ENCODE data around the gene UVSSA.

The UVSSA gene

DNA sequence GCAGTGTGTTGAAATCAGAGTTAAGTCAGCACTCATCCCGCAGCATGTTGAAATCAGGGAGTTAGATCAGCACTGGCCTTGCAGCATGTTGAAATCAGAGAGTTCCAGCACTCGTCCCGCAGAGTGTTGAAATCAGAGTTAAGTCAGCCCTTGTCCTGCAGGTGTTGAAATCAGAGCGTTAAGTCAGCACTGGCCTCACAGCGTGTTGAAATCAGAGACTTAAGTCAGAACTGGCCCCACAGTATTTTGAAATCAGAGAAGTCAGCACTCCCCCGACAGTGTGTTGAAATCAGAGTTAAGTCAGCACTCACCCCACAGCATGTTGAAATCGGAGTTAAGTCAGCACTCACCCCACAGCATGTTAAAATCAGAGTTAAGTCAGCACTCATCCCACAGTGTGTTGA is 10.9 kb upstream of the UVSSA start:
- no peak for DNase-seq (ENCODE audit: low read depth)
- TF ChIP-seq, protein P1, sequence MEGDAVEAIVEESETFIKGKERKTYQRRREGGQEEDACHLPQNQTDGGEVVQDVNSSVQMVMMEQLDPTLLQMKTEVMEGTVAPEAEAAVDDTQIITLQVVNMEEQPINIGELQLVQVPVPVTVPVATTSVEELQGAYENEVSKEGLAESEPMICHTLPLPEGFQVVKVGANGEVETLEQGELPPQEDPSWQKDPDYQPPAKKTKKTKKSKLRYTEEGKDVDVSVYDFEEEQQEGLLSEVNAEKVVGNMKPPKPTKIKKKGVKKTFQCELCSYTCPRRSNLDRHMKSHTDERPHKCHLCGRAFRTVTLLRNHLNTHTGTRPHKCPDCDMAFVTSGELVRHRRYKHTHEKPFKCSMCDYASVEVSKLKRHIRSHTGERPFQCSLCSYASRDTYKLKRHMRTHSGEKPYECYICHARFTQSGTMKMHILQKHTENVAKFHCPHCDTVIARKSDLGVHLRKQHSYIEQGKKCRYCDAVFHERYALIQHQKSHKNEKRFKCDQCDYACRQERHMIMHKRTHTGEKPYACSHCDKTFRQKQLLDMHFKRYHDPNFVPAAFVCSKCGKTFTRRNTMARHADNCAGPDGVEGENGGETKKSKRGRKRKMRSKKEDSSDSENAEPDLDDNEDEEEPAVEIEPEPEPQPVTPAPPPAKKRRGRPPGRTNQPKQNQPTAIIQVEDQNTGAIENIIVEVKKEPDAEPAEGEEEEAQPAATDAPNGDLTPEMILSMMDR (IDR thresholded peaks at IDR 0.05; ENCODE audit: low read depth, low read length, missing control alignments) = no peak

DNA sequence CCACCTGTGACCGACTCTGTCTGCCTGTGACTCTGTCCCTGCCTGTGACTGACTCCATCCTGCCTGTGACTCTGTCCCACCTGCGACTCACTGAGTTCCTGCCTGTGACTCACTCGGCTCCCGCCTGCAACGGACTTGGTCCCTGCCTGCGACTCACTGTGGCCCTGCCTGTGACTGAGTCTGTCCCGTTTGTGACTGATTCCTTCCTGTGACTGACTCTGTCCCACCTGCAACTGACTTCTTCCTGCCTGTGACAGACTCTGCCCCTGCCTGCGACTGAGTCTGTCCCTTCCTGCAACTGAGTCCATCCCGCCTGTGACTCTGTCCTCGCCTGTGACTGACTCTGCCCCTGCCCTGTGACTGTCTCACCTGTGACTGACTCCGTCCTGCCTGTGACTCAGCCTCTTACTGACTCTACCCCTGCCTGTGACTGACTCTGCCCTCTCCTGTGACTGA is 9.6 kb upstream of the UVSSA start:
- TF ChIP-seq, protein P1 (IDR thresholded peaks at IDR 0.05; ENCODE audit: low read depth, low read length, missing control alignments) = no peak
- no peak for DNase-seq (ENCODE audit: low read depth)
- no peak overlapping the region for H3K4me3 ChIP-seq (ENCODE audit: low read depth, low read length)

More for the DNA sequence above, 10.9 kb upstream of the UVSSA start:
- no peak overlapping the region for H3K4me3 ChIP-seq (ENCODE audit: low read depth, low read length)

DNA sequence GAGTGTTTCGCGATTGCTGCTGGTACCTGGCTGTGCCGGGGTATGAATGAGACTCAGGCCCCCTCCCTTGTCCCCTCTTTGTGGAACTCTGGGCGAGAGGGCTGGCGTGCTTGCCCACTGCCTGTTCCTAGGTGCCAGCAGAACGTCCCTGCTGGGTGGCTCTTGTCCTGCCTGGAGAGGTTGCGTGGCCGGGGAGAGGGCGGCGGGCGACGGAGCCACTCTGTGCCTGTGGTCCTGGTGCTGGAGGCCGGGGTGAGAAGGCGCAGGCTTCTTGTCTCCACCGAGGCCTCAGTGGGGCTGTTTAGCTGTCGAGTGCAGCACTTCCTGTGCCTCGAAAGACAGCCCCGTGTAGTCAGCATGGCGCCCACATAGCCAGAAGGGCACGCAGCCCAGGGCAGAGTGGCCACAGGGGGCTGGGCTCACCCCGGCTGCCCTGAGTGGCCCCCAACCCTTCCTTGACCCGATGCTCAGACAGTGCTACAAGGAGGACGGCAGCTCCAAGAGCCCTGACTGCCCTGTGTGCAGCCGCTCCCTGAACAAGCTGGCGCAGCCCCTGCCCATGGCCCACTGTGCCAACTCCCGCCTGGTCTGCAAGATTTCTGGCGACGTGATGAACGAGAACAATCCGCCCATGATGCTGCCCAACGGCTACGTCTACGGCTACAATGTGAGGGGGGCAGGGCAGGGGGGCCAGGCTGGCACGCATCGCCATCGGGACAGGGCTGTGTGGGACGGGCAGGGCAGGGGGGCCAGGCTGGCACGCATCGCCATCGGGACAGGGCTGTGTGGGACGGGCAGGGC is 8.9 kb upstream of the UVSSA start:
- TF ChIP-seq, protein P1 (IDR thresholded peaks at IDR 0.05; ENCODE audit: low read depth, low read length, missing control alignments) = no peak
- no peak for DNase-seq (ENCODE audit: low read depth)

DNA sequence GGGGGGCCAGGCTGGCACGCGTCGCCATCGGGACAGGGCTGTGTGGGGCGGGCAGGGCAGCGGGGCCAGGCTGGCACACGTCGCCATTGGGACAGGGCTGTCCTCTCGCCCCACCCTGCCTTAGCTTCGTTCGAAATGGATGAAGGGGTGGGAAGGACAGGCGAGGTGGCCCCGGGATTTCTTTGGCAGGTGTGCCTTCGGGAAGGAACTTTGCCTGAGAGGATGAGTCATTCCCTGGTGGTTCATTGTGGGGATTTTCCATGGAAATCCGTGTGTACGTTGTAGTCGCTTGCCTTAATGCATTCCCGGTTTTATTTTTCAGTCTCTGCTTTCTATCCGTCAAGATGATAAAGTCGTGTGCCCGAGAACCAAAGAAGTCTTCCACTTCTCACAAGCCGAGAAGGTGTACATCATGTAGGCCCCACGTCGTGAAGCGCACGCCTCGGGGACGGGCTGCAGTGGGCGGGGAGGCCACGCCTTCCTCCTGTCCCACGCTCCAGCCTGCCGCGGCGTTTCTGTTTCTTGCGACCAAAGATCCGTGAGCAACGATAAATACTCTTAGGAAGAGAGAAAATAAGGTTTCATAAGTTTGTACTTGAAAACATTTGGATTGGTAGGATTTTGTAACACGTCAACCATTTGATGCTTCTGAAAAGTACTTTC is 8.1 kb upstream of the UVSSA start:
- no peak for DNase-seq (ENCODE audit: low read depth)
- no peak overlapping the region for H3K4me3 ChIP-seq (ENCODE audit: low read depth, low read length)
- TF ChIP-seq, protein P1 (IDR thresholded peaks at IDR 0.05; ENCODE audit: low read depth, low read length, missing control alignments) = no peak

More for the DNA sequence above, 8.9 kb upstream of the UVSSA start:
- H3K4me3 ChIP-seq (ENCODE audit: low read depth, low read length) = no peak overlapping the region

DNA sequence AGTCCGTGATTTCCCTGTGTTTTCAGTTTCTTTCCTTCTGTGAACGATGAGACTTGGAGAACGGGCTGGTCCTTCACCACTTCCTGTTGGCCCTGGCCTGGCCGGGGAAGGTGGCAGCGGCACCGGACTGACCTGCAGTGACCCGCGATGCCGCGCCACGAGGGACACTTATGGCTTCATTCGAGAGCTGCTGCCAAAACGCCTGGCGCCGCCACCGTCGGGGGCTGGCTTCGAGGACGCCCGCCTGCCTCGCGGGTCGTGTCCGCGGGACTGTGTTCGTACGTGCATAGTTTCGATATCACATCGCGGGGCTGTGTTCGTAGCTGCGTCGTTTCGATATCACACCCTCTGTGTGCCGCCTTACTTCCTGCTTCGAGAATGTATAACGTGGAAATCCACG is 7.5 kb upstream of the UVSSA start:
- DNase-seq (ENCODE audit: low read depth) = no peak
- H3K4me3 ChIP-seq (ENCODE audit: low read depth, low read length) = no peak overlapping the region
- TF ChIP-seq, protein P1 (IDR thresholded peaks at IDR 0.05; ENCODE audit: low read depth, low read length, missing control alignments) = no peak

DNA sequence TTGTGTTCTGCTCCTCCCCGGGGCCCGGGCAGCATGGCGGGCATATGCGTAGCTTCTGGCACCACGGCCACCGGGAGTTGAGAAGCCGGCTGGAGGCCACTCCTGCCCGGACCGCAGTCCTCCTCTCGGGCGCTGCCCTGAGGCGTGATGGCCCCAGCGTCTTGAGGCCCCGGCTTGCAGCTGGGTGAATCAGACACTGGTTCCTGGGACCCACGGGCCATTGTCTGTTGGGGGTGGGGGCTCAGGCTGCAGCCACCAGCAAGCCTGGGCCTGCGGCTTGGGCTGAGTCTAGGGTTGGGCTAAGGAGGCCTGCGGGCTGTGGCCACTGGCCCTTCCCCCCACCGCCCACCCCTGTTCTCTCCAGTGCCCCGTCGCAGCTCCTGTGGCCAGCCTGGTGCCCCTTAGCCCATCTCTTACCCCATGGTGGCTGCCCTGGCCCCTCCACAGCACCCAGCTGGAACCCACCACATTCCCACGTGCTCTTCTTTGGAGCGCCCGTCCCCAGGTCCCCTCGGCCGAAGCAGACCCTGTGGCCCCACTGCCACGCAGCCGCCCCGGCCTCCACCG is 6.7 kb upstream of the UVSSA start:
- DNase-seq (ENCODE audit: low read depth) = no peak
- H3K4me3 ChIP-seq (ENCODE audit: low read depth, low read length) = no peak overlapping the region
- TF ChIP-seq, protein P1 (IDR thresholded peaks at IDR 0.05; ENCODE audit: low read depth, low read length, missing control alignments) = no peak
